GM19455 (cell line): ENCODE data around the gene IRGC.
A peak's percentile ranks its signal among the peaks of the same experiment; 100 is the strongest.
"Not testable (repeated sequence)": the region's sequence is repeated elsewhere in the genome, so short reads cannot be mapped to it uniquely, and the experiment has no call there.

Source experiments
- ATAC-seq: cut with Tn5 transposase; IDR thresholded peaks from one replicate; pipeline ENCODE4 v1.9.1; 2021; ENCODE audit not compliant: unreplicated experiment

IRGC gene

GRCh38 chr19:43715776-43716175 lies at the start of gene IRGC:
Gene IRGC (plus strand): TSS chr19:43716076. CDS start chr19:43718559, 2,483 bp downstream.
- no peak for ATAC-seq

GRCh38 chr19:43667126-43667875 lies 48.6 kb upstream of the IRGC start:
- no peak for ATAC-seq

- ATAC-seq, result no peak
Measured at GRCh38 chr19:43667876-43668405, 47.9 kb upstream of the IRGC start.

- peak; percentile 74 for ATAC-seq
Measured at GRCh38 chr19:43668406-43669109, 47.3 kb upstream of the IRGC start.

GRCh38 chr19:43672061-43672679 lies 43.7 kb upstream of the IRGC start:
- ATAC-seq, result no peak

- ATAC-seq, result no peak
Measured at GRCh38 chr19:43673637-43674036, 42.2 kb upstream of the IRGC start.

GRCh38 chr19:43674183-43674582 lies 41.7 kb upstream of the IRGC start:
- no peak for ATAC-seq

GRCh38 chr19:43674596-43674995 lies 41.3 kb upstream of the IRGC start:
- no peak for ATAC-seq

GRCh38 chr19:43675269-43675879 lies 40.5 kb upstream of the IRGC start:
- no peak for ATAC-seq

- ATAC-seq, result no peak
Measured at GRCh38 chr19:43675906-43676305, 40.0 kb upstream of the IRGC start.

- no peak for ATAC-seq
Measured at GRCh38 chr19:43678512-43679261, 37.2 kb upstream of the IRGC start.

GRCh38 chr19:43681821-43682220 lies 34.1 kb upstream of the IRGC start:
- no peak for ATAC-seq

GRCh38 chr19:43682269-43682668 lies 33.6 kb upstream of the IRGC start:
- not testable (repeated sequence) for ATAC-seq

- no peak for ATAC-seq
Measured at GRCh38 chr19:43682824-43683661, 32.8 kb upstream of the IRGC start.

GRCh38 chr19:43683905-43684304 lies 32.0 kb upstream of the IRGC start:
- ATAC-seq, result no peak

- no peak for ATAC-seq
Measured at GRCh38 chr19:43684326-43684725, 31.6 kb upstream of the IRGC start.

- ATAC-seq, result no peak
Measured at GRCh38 chr19:43687660-43687997, 28.2 kb upstream of the IRGC start.

- ATAC-seq, result no peak
Measured at GRCh38 chr19:43688059-43688701, 27.7 kb upstream of the IRGC start.

GRCh38 chr19:43690444-43690843 lies 25.4 kb upstream of the IRGC start:
- ATAC-seq, result no peak
